ENCODE measurements around the gene GCKR.
"Not testable (repeated sequence)": the region's sequence is repeated elsewhere in the genome, so short reads cannot be mapped to it uniquely, and the experiment has no call there.

The GCKR gene

DNA sequence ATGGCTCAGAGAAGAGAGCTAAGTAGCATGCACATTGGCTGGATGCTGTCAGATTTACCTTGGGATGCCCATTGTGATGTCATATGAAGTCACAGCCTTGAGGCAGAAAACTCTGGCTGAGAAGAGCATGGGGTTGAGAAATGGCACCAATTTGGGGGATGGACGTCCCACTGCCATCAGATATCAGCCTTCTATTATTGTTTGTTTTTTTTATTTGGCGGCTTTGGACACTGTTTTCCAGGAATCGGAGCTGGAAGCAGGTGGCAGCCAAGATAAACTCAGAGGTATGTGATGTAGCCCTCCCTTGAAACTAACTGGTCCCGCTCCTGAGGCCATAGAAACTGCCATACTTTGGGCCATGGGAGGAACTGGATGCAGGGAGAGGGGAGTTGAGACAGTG is 40.6 kb downstream of the GCKR start:
- H3K27ac ChIP-seq (ENCODE audit: low read length, poor library complexity, severe bottlenecking) = no peak overlapping the region
- no peak overlapping the region for H3K23ac ChIP-seq (ENCODE audit: low read length in 2 of 2)
- no peak overlapping the region for H3K9ac ChIP-seq (ENCODE audit: low read length)
- no peak for DNase-seq
- H2BK5ac ChIP-seq (ENCODE audit: low read depth, low read length, poor library complexity, severe bottlenecking) = no peak overlapping the region
- no peak overlapping the region for H4K91ac ChIP-seq (ENCODE audit: low read length)
- no peaks in the 10 kb centered on the region for H3K4me1 ChIP-seq (ENCODE audit: control insufficient read depth, insufficient read depth, low read depth, low read length)
- no peak overlapping the region for H3K4me3 ChIP-seq (ENCODE audit: insufficient read depth in 1 of 2, low read depth in 1 of 2, low read length in 2 of 2)
- no peak overlapping the region for H2BK15ac ChIP-seq (ENCODE audit: low read depth, poor library complexity, severe bottlenecking)
- WGBS = 88% methylated on average over 3 of the region's 4 CpGs
- H3K4ac ChIP-seq (ENCODE audit: low read depth in 1 of 2, low read length in 2 of 2) = no peak overlapping the region
- peaks cover 14 to 16% of the 10 kb centered on the region in 2 experiments for H3K27me3 ChIP-seq (ENCODE audit: control insufficient read depth in 1 of 2, insufficient read depth in 1 of 2, low read length in 2 of 2)
- H3K9me3 ChIP-seq (ENCODE audit: control insufficient read depth, low read length) = no peaks in the 10 kb centered on the region
- no peak overlapping the region for H2BK120ac ChIP-seq (ENCODE audit: low read depth, low read length)
- no peak overlapping the region for H2AFZ ChIP-seq (ENCODE audit: low read depth, low read length)
- no peak overlapping the region for H3K18ac ChIP-seq (ENCODE audit: low read depth in 1 of 2, low read length in 2 of 2)
- H3K79me1 ChIP-seq (replicated peaks; ENCODE audit: low read length, poor library complexity, severe bottlenecking) = no peaks in the 10 kb centered on the region
- H3K36me3 ChIP-seq (ENCODE audit: control insufficient read depth in 1 of 2, insufficient read depth in 2 of 2, low read depth in 1 of 2, low read length in 2 of 2) = no peaks in the 10 kb centered on the region
- no peak overlapping the region for H3K14ac ChIP-seq (ENCODE audit: low read length in 2 of 2)
- no peak overlapping the region for H2AK5ac ChIP-seq (ENCODE audit: low read length, severe bottlenecking)
- H3K4me2 ChIP-seq (ENCODE audit: low read length, poor library complexity, severe bottlenecking) = no peak overlapping the region
- H2BK12ac ChIP-seq (ENCODE audit: low read length in 2 of 2) = no peak overlapping the region
- H4K8ac ChIP-seq (ENCODE audit: low read length) = no peak overlapping the region

DNA sequence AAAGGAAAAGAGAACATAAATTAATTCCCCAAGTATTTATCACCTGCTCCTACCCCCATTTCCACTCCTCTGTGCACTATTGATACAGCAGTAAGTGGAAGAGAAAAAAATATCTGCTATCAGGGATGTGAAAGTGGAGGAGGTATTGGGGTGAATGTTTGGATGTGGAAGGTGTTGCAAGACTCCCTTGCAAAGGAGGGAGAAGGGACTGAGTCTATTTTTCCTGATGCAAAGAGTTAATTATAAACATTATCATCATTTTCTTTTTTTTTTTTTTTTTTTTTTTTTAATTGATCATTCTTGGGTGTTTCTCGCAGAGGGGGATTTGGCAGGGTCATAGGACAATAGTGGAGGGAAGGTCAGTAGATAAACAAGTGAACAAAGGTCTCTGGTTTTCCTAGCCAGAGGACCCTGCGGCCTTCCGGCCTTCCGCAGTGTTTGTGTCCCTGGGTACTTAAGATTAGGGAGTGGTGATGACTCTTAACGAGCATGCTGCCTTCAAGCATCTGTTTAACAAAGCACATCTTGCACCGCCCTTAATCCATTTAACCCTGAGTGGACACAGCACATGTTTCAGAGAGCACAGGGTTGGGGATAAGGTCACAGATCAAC is 42.3 kb downstream of the GCKR start:
- H3K27me3 ChIP-seq (ENCODE audit: control insufficient read depth in 1 of 2, insufficient read depth in 1 of 2, low read length in 2 of 2) = peaks cover 14 to 16% of the 10 kb centered on the region in 2 experiments
- H4K8ac ChIP-seq (ENCODE audit: low read length); H2AFZ ChIP-seq (ENCODE audit: low read depth, low read length); H3K18ac ChIP-seq (ENCODE audit: low read depth in 1 of 2, low read length in 2 of 2); H3K4me1 ChIP-seq (ENCODE audit: control insufficient read depth, insufficient read depth, low read depth, low read length); H4K91ac ChIP-seq (ENCODE audit: low read length); H3K79me1 ChIP-seq (replicated peaks; ENCODE audit: low read length, poor library complexity, severe bottlenecking); H3K23ac ChIP-seq (ENCODE audit: low read length in 2 of 2); H3K4me3 ChIP-seq (ENCODE audit: insufficient read depth in 1 of 2, low read depth in 1 of 2, low read length in 2 of 2); H2BK120ac ChIP-seq (ENCODE audit: low read depth, low read length); H2BK12ac ChIP-seq (ENCODE audit: low read length in 2 of 2); DNase-seq; H2BK5ac ChIP-seq (ENCODE audit: low read depth, low read length, poor library complexity, severe bottlenecking); H3K4ac ChIP-seq (ENCODE audit: low read depth in 1 of 2, low read length in 2 of 2); H2AK5ac ChIP-seq (ENCODE audit: low read length, severe bottlenecking); H3K9me3 ChIP-seq (ENCODE audit: control insufficient read depth, low read length); H3K4me2 ChIP-seq (ENCODE audit: low read length, poor library complexity, severe bottlenecking); H2BK15ac ChIP-seq (ENCODE audit: low read depth, poor library complexity, severe bottlenecking); H3K36me3 ChIP-seq (ENCODE audit: control insufficient read depth in 1 of 2, insufficient read depth in 2 of 2, low read depth in 1 of 2, low read length in 2 of 2); H3K27ac ChIP-seq (ENCODE audit: low read length, poor library complexity, severe bottlenecking); H3K14ac ChIP-seq (ENCODE audit: low read length in 2 of 2); H3K9ac ChIP-seq (ENCODE audit: low read length): not testable (repeated sequence)
- WGBS = no CpG with 5 or more reads among the region's 6 CpGs

DNA sequence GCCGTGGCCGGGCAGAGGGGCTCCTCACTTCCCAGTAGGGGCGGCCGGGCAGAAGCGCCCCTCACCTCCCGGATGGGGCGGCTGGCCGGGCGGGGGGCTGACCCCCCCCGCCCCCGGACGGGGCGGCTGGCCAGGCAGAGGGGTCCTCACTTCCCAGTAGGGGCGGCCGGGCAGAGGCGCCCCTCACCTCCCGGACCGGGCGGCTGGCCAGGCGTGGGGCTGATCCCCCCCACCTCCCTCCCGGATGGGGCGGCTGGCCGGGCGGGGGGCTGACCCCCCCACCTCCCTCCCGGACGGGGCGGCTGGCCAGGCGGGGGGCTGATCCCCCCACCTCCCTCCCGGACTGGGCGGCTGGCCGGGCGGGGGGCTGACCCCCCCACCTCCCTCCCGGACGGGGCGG is 43.0 kb downstream of the GCKR start:
- peaks cover 14 to 16% of the 10 kb centered on the region in 2 experiments for H3K27me3 ChIP-seq (ENCODE audit: control insufficient read depth in 1 of 2, insufficient read depth in 1 of 2, low read length in 2 of 2)
- not testable (repeated sequence) for H4K8ac ChIP-seq (ENCODE audit: low read length); H4K91ac ChIP-seq (ENCODE audit: low read length); H3K4me3 ChIP-seq (ENCODE audit: insufficient read depth in 1 of 2, low read depth in 1 of 2, low read length in 2 of 2); H3K23ac ChIP-seq (ENCODE audit: low read length in 2 of 2); H2BK5ac ChIP-seq (ENCODE audit: low read depth, low read length, poor library complexity, severe bottlenecking); H3K4ac ChIP-seq (ENCODE audit: low read depth in 1 of 2, low read length in 2 of 2); H3K4me2 ChIP-seq (ENCODE audit: low read length, poor library complexity, severe bottlenecking); H2BK120ac ChIP-seq (ENCODE audit: low read depth, low read length); H3K18ac ChIP-seq (ENCODE audit: low read depth in 1 of 2, low read length in 2 of 2); H2AK5ac ChIP-seq (ENCODE audit: low read length, severe bottlenecking); H2AFZ ChIP-seq (ENCODE audit: low read depth, low read length); H3K36me3 ChIP-seq (ENCODE audit: control insufficient read depth in 1 of 2, insufficient read depth in 2 of 2, low read depth in 1 of 2, low read length in 2 of 2); H2BK15ac ChIP-seq (ENCODE audit: low read depth, poor library complexity, severe bottlenecking); H3K14ac ChIP-seq (ENCODE audit: low read length in 2 of 2); H3K4me1 ChIP-seq (ENCODE audit: control insufficient read depth, insufficient read depth, low read depth, low read length); H3K27ac ChIP-seq (ENCODE audit: low read length, poor library complexity, severe bottlenecking); H2BK12ac ChIP-seq (ENCODE audit: low read length in 2 of 2); DNase-seq; H3K79me1 ChIP-seq (replicated peaks; ENCODE audit: low read length, poor library complexity, severe bottlenecking); H3K9ac ChIP-seq (ENCODE audit: low read length); H3K9me3 ChIP-seq (ENCODE audit: control insufficient read depth, low read length)
- no CpG with 5 or more reads among the region's 35 CpGs for WGBS

DNA sequence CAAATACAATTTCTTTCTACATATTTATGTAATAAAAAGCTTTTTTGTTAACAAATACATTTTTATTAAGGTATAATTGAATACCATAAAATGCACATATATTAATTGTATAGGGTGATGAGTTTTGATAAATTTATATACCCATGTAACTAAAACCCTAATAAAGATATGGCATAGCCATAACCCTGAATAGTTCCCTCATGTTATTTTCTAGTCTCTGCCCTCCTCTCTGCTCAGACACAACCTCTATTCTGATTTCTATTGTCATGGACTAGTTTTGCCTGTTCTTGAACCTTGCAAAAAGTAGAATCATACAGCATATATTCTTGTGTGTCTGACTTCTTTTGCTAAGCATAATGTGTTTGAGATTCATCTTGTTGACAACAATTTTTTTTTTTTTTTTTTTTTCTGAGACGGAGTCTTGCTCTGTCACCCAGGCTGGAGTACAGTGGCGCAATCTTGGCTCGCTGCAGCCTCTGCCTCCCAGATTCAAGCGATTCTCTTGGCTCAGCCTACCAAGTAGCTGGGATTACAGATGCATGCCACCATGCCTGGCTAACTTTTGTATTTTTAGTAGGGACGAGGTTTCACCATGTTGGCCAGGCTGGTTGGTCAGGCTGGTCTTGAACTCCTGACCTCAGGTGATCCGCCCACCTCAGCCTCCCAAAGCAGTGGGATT is 47.6 kb downstream of the GCKR start:
- H3K36me3 ChIP-seq (ENCODE audit: control insufficient read depth in 1 of 2, insufficient read depth in 2 of 2, low read depth in 1 of 2, low read length in 2 of 2) = no peaks in the 10 kb centered on the region
- no peak overlapping the region for H3K18ac ChIP-seq (ENCODE audit: low read depth in 1 of 2, low read length in 2 of 2)
- no peak overlapping the region for H3K4me3 ChIP-seq (ENCODE audit: insufficient read depth in 1 of 2, low read depth in 1 of 2, low read length in 2 of 2)
- no peaks in the 10 kb centered on the region for H3K27me3 ChIP-seq (ENCODE audit: control insufficient read depth in 1 of 2, insufficient read depth in 1 of 2, low read length in 2 of 2)
- no peak overlapping the region for H3K27ac ChIP-seq (ENCODE audit: low read length, poor library complexity, severe bottlenecking)
- no peak overlapping the region for H2AK5ac ChIP-seq (ENCODE audit: low read length, severe bottlenecking)
- no peak overlapping the region for H2BK5ac ChIP-seq (ENCODE audit: low read depth, low read length, poor library complexity, severe bottlenecking)
- no peak overlapping the region for H3K23ac ChIP-seq (ENCODE audit: low read length in 2 of 2)
- H3K9me3 ChIP-seq (ENCODE audit: control insufficient read depth, low read length) = no peaks in the 10 kb centered on the region
- no peak overlapping the region for H4K91ac ChIP-seq (ENCODE audit: low read length)
- H4K8ac ChIP-seq (ENCODE audit: low read length) = no peak overlapping the region
- H3K79me1 ChIP-seq (replicated peaks; ENCODE audit: low read length, poor library complexity, severe bottlenecking) = no peaks in the 10 kb centered on the region
- H3K9ac ChIP-seq (ENCODE audit: low read length) = no peak overlapping the region
- DNase-seq = no peak
- no peak overlapping the region for H2AFZ ChIP-seq (ENCODE audit: low read depth, low read length)
- H3K4me1 ChIP-seq (ENCODE audit: control insufficient read depth, insufficient read depth, low read depth, low read length) = no peaks in the 10 kb centered on the region
- H3K4me2 ChIP-seq (ENCODE audit: low read length, poor library complexity, severe bottlenecking) = no peak overlapping the region
- whole genome bisulfite sequencing = 88% methylated on average over 6 of the region's 6 CpGs
- H2BK15ac ChIP-seq (ENCODE audit: low read depth, poor library complexity, severe bottlenecking) = no peak overlapping the region
- H3K14ac ChIP-seq (ENCODE audit: low read length in 2 of 2) = no peak overlapping the region
- no peak overlapping the region for H2BK12ac ChIP-seq (ENCODE audit: low read length in 2 of 2)
- H3K4ac ChIP-seq (ENCODE audit: low read depth in 1 of 2, low read length in 2 of 2) = no peak overlapping the region
- H2BK120ac ChIP-seq (ENCODE audit: low read depth, low read length) = no peak overlapping the region
